H1 (cell line): ENCODE data around the gene PDE6D. TPM values are rescaled to one million over a fixed set of nuclear protein-coding genes. Genes with fewer than 3 reads are reported as not detected.

Experiments
- CTCF ChIA-PET: fragments of 300-600 bp; sonication (Branson Sonifier 250); formaldehyde crosslinking; loops from one replicate; lab custom pipeline; 2021; ENCODE audit not compliant: partially characterized antibody; lab: Charles Lee
- POLR2A ChIA-PET: fragments of 300-600 bp; sonication (Branson Sonifier 250); formaldehyde crosslinking; loops from one replicate; lab custom pipeline; 2021; ENCODE audit warnings: inconsistent platforms; ENCODE audit not compliant: partially characterized antibody; lab: Charles Lee
- DNase-seq, 2 experiments: peaks; one replicate each; pipeline versions ENCODE4 v3.0.0 to v3.0.0-alpha.2; 2010 to 2022; ENCODE audit warnings: low spot score in 2 of 2, low read depth in 1 of 2, mixed read lengths in 1 of 2
- FAIRE-seq: peaks from 2 replicates; lab custom pipeline; 2011; peaks lifted over from hg19 to GRCh38; lab: Jason Lieb, UNC
- H2AFZ ChIP-seq: 2 replicates; pipeline ENCODE4 v1.8.1; 2012; ENCODE audit warnings: low read length, inconsistent platforms
- H2AK5ac ChIP-seq: 2 replicates; pipeline ENCODE4 v1.6.1; 2013; ENCODE audit warnings: low read depth, low read length
- H2BK120ac ChIP-seq: replicated peaks from 2 replicates; pipeline ENCODE3; 2013; ENCODE audit warnings: low read depth, low read length, inconsistent platforms
- H2BK12ac ChIP-seq: 2 replicates; pipeline ENCODE4 v1.6.1; 2013; ENCODE audit warnings: low read depth, low read length
- H2BK15ac ChIP-seq: 2 replicates; pipeline ENCODE4 v1.6.1; 2013; ENCODE audit warnings: low read length
- H2BK20ac ChIP-seq: 2 replicates; pipeline ENCODE4 v1.6.1; 2013; ENCODE audit warnings: low read length
- H2BK5ac ChIP-seq: 2 replicates; pipeline ENCODE4 v1.6.1; 2013; ENCODE audit warnings: low read depth, low read length
- H3K14ac ChIP-seq: 2 replicates; pipeline ENCODE4 v1.6.1; 2013; ENCODE audit warnings: inconsistent platforms; ENCODE audit not compliant: insufficient read length
- H3K18ac ChIP-seq: 2 replicates; pipeline ENCODE4 v1.6.1; 2013; ENCODE audit warnings: low read length; ENCODE audit errors: extremely low read depth
- H3K23ac ChIP-seq: 2 replicates; pipeline ENCODE4 v1.6.1; 2013; ENCODE audit warnings: inconsistent platforms; ENCODE audit not compliant: insufficient read length
- H3K23me2 ChIP-seq: 2 replicates; pipeline ENCODE4 v1.6.1; 2013; ENCODE audit warnings: low read depth, low read length
- H3K27ac ChIP-seq: 2 replicates; pipeline ENCODE4 v1.6.1; 2011; ENCODE audit warnings: low read depth, low read length, inconsistent platforms
- H3K27me3 ChIP-seq, 4 experiments: replicated peaks in 1 of 4; 1 replicate in 1 of 4; 2 replicates in 3 of 4; pipeline versions ENCODE4 v1.6.1 to v1.8.1; 2011 to 2013; ENCODE audit warnings: low read length in 3 of 4, mild to moderate bottlenecking in 3 of 4, inconsistent platforms in 2 of 4, mixed read lengths in 2 of 4, moderate library complexity in 1 of 4; ENCODE audit not compliant: control insufficient read depth in 3 of 4, insufficient read depth in 3 of 4; ENCODE audit errors: extremely low read depth in 1 of 4
- H3K36me3 ChIP-seq, 4 experiments: 2 replicates each; pipeline versions ENCODE4 v1.6.1 to v1.8.1; 2011 to 2013; ENCODE audit warnings: mild to moderate bottlenecking in 4 of 4, low read length in 3 of 4, moderate library complexity in 2 of 4, control low read depth in 1 of 4, inconsistent platforms in 1 of 4; ENCODE audit not compliant: insufficient read depth in 4 of 4, control insufficient read depth in 2 of 4
- H3K4ac ChIP-seq: replicated peaks from 2 replicates; pipeline ENCODE3; 2013; ENCODE audit warnings: low read length, low read depth, mixed read lengths, inconsistent platforms; ENCODE audit not compliant: insufficient read length
- H3K4me1 ChIP-seq, 4 experiments: replicated peaks in 1 of 4; 1 replicate in 1 of 4; 2 replicates in 3 of 4; pipeline versions ENCODE4 v1.6.1 to v1.8.1; 2011 to 2013; ENCODE audit warnings: low read length in 3 of 4, inconsistent platforms in 2 of 4, mixed read lengths in 1 of 4; ENCODE audit not compliant: insufficient read depth in 4 of 4, control insufficient read depth in 3 of 4
- H3K4me2 ChIP-seq, 2 experiments: 2 replicates each; pipeline versions ENCODE4 v1.6.1 to v1.8.1; 2011 to 2013; ENCODE audit warnings: low read depth in 2 of 2, low read length in 2 of 2, control low read depth in 1 of 2, inconsistent platforms in 1 of 2, mild to moderate bottlenecking in 1 of 2; ENCODE audit not compliant: insufficient read depth in 1 of 2
- H3K4me3 ChIP-seq, 4 experiments: fragments of 200-600, 300-600 bp in 1 of 4; sonication (generic), shearing (Covaris generic), sonication (Bioruptor Twin) in 1 of 4; 2 replicates each; pipeline versions ENCODE4 v1.5.1 to v1.8.1; 2011 to 2016; ENCODE audit warnings: low read length in 4 of 4, low read depth in 3 of 4, control low read depth in 2 of 4, inconsistent platforms in 2 of 4, mild to moderate bottlenecking in 2 of 4, mixed read lengths in 1 of 4, moderate library complexity in 1 of 4; ENCODE audit not compliant: insufficient read depth in 2 of 4; ENCODE audit errors: extremely low read depth in 1 of 4
- H3K56ac ChIP-seq: replicated peaks from 2 replicates; pipeline ENCODE3; 2013; ENCODE audit warnings: low read depth, mild to moderate bottlenecking, mixed read lengths, low read length, inconsistent platforms; ENCODE audit not compliant: insufficient read length
- H3K79me1 ChIP-seq: 2 replicates; pipeline ENCODE4 v1.6.1; 2013; ENCODE audit warnings: low read depth, low read length, control low read depth
- H3K79me2 ChIP-seq, 2 experiments: 2 replicates each; pipeline versions ENCODE4 v1.6.1 to v1.8.1; 2012 to 2013; ENCODE audit warnings: low read length in 2 of 2, mild to moderate bottlenecking in 2 of 2, inconsistent platforms in 1 of 2; ENCODE audit not compliant: insufficient read depth in 2 of 2, control insufficient read depth in 1 of 2
- H3K9ac ChIP-seq, 4 experiments: replicated peaks in 1 of 4; 1 replicate in 1 of 4; 2 replicates in 3 of 4; pipeline versions ENCODE4 v1.6.1 to v1.8.1; 2011 to 2013; ENCODE audit warnings: low read depth in 3 of 4, low read length in 3 of 4, control low read depth in 2 of 4, mild to moderate bottlenecking in 2 of 4, moderate library complexity in 2 of 4, inconsistent platforms in 1 of 4; ENCODE audit errors: extremely low read depth in 1 of 4
- H3K9me3 ChIP-seq, 2 experiments: 2 replicates each; pipeline versions ENCODE4 v1.6.1 to v1.8.1; 2012 to 2013; ENCODE audit warnings: mild to moderate bottlenecking in 2 of 2, moderate library complexity in 2 of 2, control low read depth in 1 of 2, inconsistent platforms in 1 of 2, low read depth in 1 of 2, low read length in 1 of 2, mixed read lengths in 1 of 2; ENCODE audit not compliant: insufficient read depth in 2 of 2
- H4K20me1 ChIP-seq, 2 experiments: replicated peaks in 1 of 2; 2 replicates each; pipeline versions ENCODE3 to v1.8.1; 2011 to 2013; ENCODE audit warnings: inconsistent platforms in 2 of 2, low read length in 2 of 2, mild to moderate bottlenecking in 1 of 2; ENCODE audit not compliant: insufficient read depth in 2 of 2, control insufficient read depth in 1 of 2
- H4K5ac ChIP-seq: 2 replicates; pipeline ENCODE4 v1.6.1; 2013; ENCODE audit warnings: low read length, low read depth, mixed read lengths, inconsistent platforms; ENCODE audit not compliant: insufficient read length
- H4K8ac ChIP-seq: 2 replicates; pipeline ENCODE4 v1.8.0; 2013; ENCODE audit warnings: mild to moderate bottlenecking, moderate library complexity, low read length, inconsistent platforms; ENCODE audit not compliant: insufficient read depth; ENCODE audit errors: extremely low read depth
- H4K91ac ChIP-seq: replicated peaks from 2 replicates; pipeline ENCODE3; 2013; ENCODE audit warnings: low read length, mixed read lengths, inconsistent platforms; ENCODE audit not compliant: insufficient read length
- CTCF ChIP-seq, 3 experiments: IDR thresholded peaks; 1 replicate in 2 of 3; 2 replicates in 1 of 3; pipeline versions ENCODE4 v1.5.1 to v1.6.1; 2011; ENCODE audit warnings: low read length in 3 of 3, mild to moderate bottlenecking in 3 of 3, inconsistent platforms in 2 of 3, low read depth in 1 of 3, moderate library complexity in 1 of 3; ENCODE audit not compliant: insufficient read depth in 1 of 3; ENCODE audit errors: control extremely low read depth in 1 of 3
- EGR1 ChIP-seq: IDR thresholded peaks from 2 replicates; pipeline ENCODE4 v1.6.1; 2011; ENCODE audit warnings: low read depth, low read length, borderline replicate concordance
- JUND ChIP-seq: IDR thresholded peaks from 2 replicates; pipeline ENCODE4 v1.6.1; 2011; ENCODE audit warnings: mild to moderate bottlenecking, improper control_type of control experiment, low read length
- KDM5A ChIP-seq: fragments of 200-600 bp; IDR thresholded peaks from 2 replicates; pipeline ENCODE4 v1.7.1; 2012; ENCODE audit warnings: mild to moderate bottlenecking, low read length, inconsistent platforms, mixed read lengths
- NANOG ChIP-seq: IDR thresholded peaks from 2 replicates; pipeline ENCODE4 v1.6.1; 2011; ENCODE audit warnings: low read length, low read depth, mild to moderate bottlenecking, inconsistent platforms; ENCODE audit not compliant: insufficient read depth, poor library complexity, severe bottlenecking
- RFX5 ChIP-seq: IDR thresholded peaks from 2 replicates; pipeline ENCODE4 v1.6.1; 2011; ENCODE audit warnings: low read depth, low read length, improper control_type of control experiment, borderline replicate concordance
- SAP30 ChIP-seq: fragments of 300-600 bp; sonication (generic); IDR thresholded peaks from 2 replicates; pipeline ENCODE4 v1.7.1; 2012; ENCODE audit warnings: low read length, moderate library complexity, mild to moderate bottlenecking, inconsistent platforms; ENCODE audit not compliant: insufficient read depth, insufficient replicate concordance
- SP2 ChIP-seq: IDR thresholded peaks from 2 replicates; pipeline ENCODE4 v1.6.1; 2012; ENCODE audit warnings: mild to moderate bottlenecking, low read length, inconsistent platforms
- WGBS, 2 experiments: shearing (Covaris generic) in 1 of 2; methylation state at CpG; one replicate each; pipeline versions ENCODE4 v1.1.6 to v1.1.7; 2013 to 2015; ENCODE audit warnings: low lambda C conversion rate in 2 of 2, mixed read lengths in 2 of 2, inconsistent platforms in 1 of 2, low coverage in 1 of 2, missing lambda C conversion rate in 1 of 2; ENCODE audit not compliant: insufficient replicate concordance in 2 of 2, insufficient coverage in 1 of 2, insufficient read length in 1 of 2; ENCODE audit errors: extremely low coverage in 1 of 2, missing lambda C conversion rate in 1 of 2; 5-methylcytosine and 5-hydroxymethylcytosine counted together
- polyA plus RNA-seq, 7 experiments: library from polyadenylated mRNA; depleted of rRNA in 3 of 7; stranded (reverse) in 5 of 7; unstranded in 2 of 7; fragments of >200 nt in 5 of 7; fragments of 200-250 nt in 2 of 7; gene quantifications; 1 replicate in 5 of 7; 2 replicates in 1 of 7; 4 replicates in 1 of 7; pipeline versions ENCODE4 v1.2.1 to v1.2.3, GENCODE V29; 2011 to 2013; ENCODE audit warnings: missing spikeins in 2 of 7, mixed read lengths in 2 of 7
- total RNA-seq: library from RNA; stranded (reverse); fragmentation: NEBNext Ultra II Directional; extraction: Animal tissue kit (Norgen Biotek cat#: 25700); gene quantifications from 2 replicates; pipeline ENCODE4 v1.2.1, GENCODE V29; 2021

The PDE6D gene
- total and polyA plus RNA-seq, 2 of the 8 experiments (the other 6 are each of a cell fraction or from before 2014, with no cell fraction given) = 33.7 to 63.9 TPM

DNA sequence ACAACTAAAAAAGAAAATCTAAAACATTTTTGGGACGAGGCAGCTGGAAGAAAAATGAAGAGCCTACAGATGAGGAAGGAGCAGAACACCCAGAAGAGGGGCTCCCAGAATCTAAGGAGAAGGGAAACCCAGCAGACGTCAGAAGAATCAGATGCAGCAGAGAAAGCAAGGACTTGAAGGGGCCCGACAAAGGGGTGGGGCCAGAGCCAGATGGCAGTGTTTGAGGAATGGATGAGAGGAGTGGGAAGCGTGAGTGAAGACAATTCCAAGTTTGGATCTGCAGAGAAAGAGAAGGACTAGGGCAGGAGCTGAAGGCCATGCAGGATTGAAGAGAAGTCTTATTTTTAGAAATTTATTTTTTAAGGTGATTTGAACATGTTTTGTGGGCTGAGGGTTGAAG, 53.5 kb downstream of the PDE6D start:
- TF ChIP-seq CTCF (IDR thresholded peaks at IDR 0.05; ENCODE audit: control extremely low read depth in 1 of 3, insufficient read depth in 1 of 3, low read depth in 1 of 3, low read length in 3 of 3) = no peak
- no peak for TF ChIP-seq EGR1
- no peak for TF ChIP-seq JUND
- TF ChIP-seq SAP30 = no peak
- no peak for TF ChIP-seq SP2
- no peak for TF ChIP-seq RFX5
- TF ChIP-seq KDM5A = no peak
- TF ChIP-seq NANOG = no peak
- POLR2A ChIA-PET = interaction anchor here (0.6 to 1.6 kb wide), 4 partner anchors 13 to 264 kb away, joined by 3 to 6 read pairs (median 4); partner anchors contain the start of gene PTMA
- Histone ChIP-seq H2AFZ (no peak overlapping the region), H2BK20ac (no peak overlapping the region), H3K27me3 (no peaks in the 10 kb centered on the region), H4K8ac (no peak overlapping the region), H3K56ac (no peak overlapping the region), H3K4me3 (no peak overlapping the region), H3K23me2 (no peaks in the 10 kb centered on the region), H4K91ac (no peak overlapping the region), H3K4me2 (no peak overlapping the region), H3K18ac (no peak overlapping the region), H4K20me1 (no peaks in the 10 kb centered on the region), H4K5ac (no peak overlapping the region), H3K14ac (no peak overlapping the region), H3K36me3 (no peaks in the 10 kb centered on the region; a peak in 1 of 8 replicates), H2AK5ac (no peak overlapping the region), H3K23ac (no peak overlapping the region), H2BK15ac (no peak overlapping the region), H3K9me3 (no peaks in the 10 kb centered on the region), H3K79me1 (no peaks in the 10 kb centered on the region), H3K27ac (no peak overlapping the region), H2BK12ac (no peak overlapping the region), H3K9ac (no peak overlapping the region), H3K4ac (no peak overlapping the region), H3K79me2 (no peaks in the 10 kb centered on the region), H2BK120ac (no peak overlapping the region), H3K4me1 (peaks cover 0 to 2% (median 0%) of the 10 kb centered on the region in 4 experiments; a peak in 2 of 7 replicates), H2BK5ac (no peak overlapping the region)
- DNase-seq (no peak), FAIRE-seq (no peak)
- CTCF ChIA-PET = interaction anchor here (0.6 to 1.5 kb wide), 6 partner anchors 11 to 210 kb away, joined by 3 to 5 read pairs (median 4); no protein-coding TSS in a partner anchor
- 65% methylated on average over 4 of the region's 4 CpGs; no CpG with 5 or more reads in 1 of the 2 experiments for WGBS, 2 experiments
